Kidney (tissue), 14 donors: ENCODE results near the gene PALLD. TPM values are rescaled to one million over a fixed set of nuclear protein-coding genes. Genes with fewer than 3 reads are reported as not detected.

Experiments
- DNase-seq, 5 donors: peaks; one replicate each; pipeline ENCODE4 v3.0.0-alpha.2; 2013 to 2020
- FAIRE-seq: peaks from 2 replicates; lab custom pipeline; 2012; peaks lifted over from hg19 to GRCh38; lab: Jason Lieb, UNC
- H3K27ac ChIP-seq, 2 donors: one replicate each; pipeline ENCODE4 v1.7.0; 2013; ENCODE audit warnings: low read depth in 2 of 2, low read length in 2 of 2, inconsistent platforms in 1 of 2
- H3K27me3 ChIP-seq: one replicate; pipeline ENCODE4 v1.7.1; 2013; ENCODE audit warnings: low read length, inconsistent platforms; ENCODE audit not compliant: control insufficient read depth, insufficient read depth
- H3K36me3 ChIP-seq, 3 donors: one replicate each; pipeline versions ENCODE4 v1.7.0 to v1.7.1; 2013; ENCODE audit warnings: low read length in 3 of 3, control low read depth in 1 of 3, inconsistent platforms in 1 of 3; ENCODE audit not compliant: insufficient read depth in 3 of 3, control insufficient read depth in 2 of 3
- H3K4me1 ChIP-seq, 3 donors: one replicate each; pipeline versions ENCODE4 v1.7.0 to v1.7.1; 2013; ENCODE audit warnings: low read length in 3 of 3, inconsistent platforms in 1 of 3, low read depth in 1 of 3; ENCODE audit not compliant: control insufficient read depth in 2 of 3, insufficient read depth in 2 of 3
- H3K4me3 ChIP-seq, 3 donors: one replicate each; pipeline versions ENCODE4 v1.7.0 to v1.8.1; 2013; ENCODE audit warnings: low read length in 3 of 3, control low read depth in 1 of 3, inconsistent platforms in 1 of 3
- H3K9ac ChIP-seq, 3 donors: one replicate each; pipeline versions ENCODE4 v1.7.0 to v1.7.1; 2013; ENCODE audit warnings: low read length in 3 of 3, control low read depth in 1 of 3, inconsistent platforms in 1 of 3
- H3K9me3 ChIP-seq, 3 donors: one replicate each; pipeline versions ENCODE4 v1.7.0 to v1.7.1; 2013; ENCODE audit warnings: low read length in 3 of 3, control low read depth in 1 of 3, inconsistent platforms in 1 of 3; ENCODE audit not compliant: control insufficient read depth in 2 of 3, insufficient read depth in 1 of 3
- CTCF ChIP-seq: IDR thresholded peaks from 3 replicates; pipeline ENCODE4 v1.5.1; 2012; ENCODE audit warnings: mild to moderate bottlenecking, moderate library complexity, borderline replicate concordance; ENCODE audit not compliant: insufficient read depth; ENCODE audit errors: extremely low read depth
- intact Hi-C: fragments of 100-400 bp; cut with DNase I; formaldehyde crosslinking; loops from one replicate; pipeline ENCODE4 v1.11.1; 2022
- polyA plus RNA-seq: library from polyadenylated mRNA; stranded (reverse); fragments of 350-450 nt; fragmentation: Illumina TruSeq; extraction: RNeasy Lipid Tissue Mini Kit (QIAGEN cat#74804); gene quantifications from one replicate; pipeline ENCODE4 v1.2.3, GENCODE V29; 2014; ENCODE audit warnings: low read depth, low replicate concordance; ENCODE audit not compliant: insufficient read depth
- total RNA-seq: library from RNA; stranded (reverse); fragmentation: NEBNext Ultra II Directional; extraction: Animal tissue kit (Norgen Biotek cat#: 25700); gene quantifications from one replicate; pipeline ENCODE4 v1.2.1, GENCODE V29; 2021
- donor health status: control.
- donor health status: control.
- donor health status: control.
- donor health status: control.
- donor health status: control.
- donor health status: DM: yes; HTN: yes; CAD: no.
- donor health status: Normal renal cell carcinoma (clear cell type).

The PALLD gene
- total and polyA plus RNA-seq, 2 donors from 2014 or later = 43.4 to 120 TPM

- Histone ChIP-seq H3K9me3 (no peaks in the 10 kb centered on the region), H3K4me3 (peak overlapping the region in 2 of 3 donors; percentile 62 to 74), H3K27ac (peak overlapping the region in 1 of 2 donors; percentile 65), H3K27me3 (no peaks in the 10 kb centered on the region), H3K9ac (peak overlapping the region in 1 of 3 donors; percentile 72), H3K36me3 (no peaks in the 10 kb centered on the region), H3K4me1 (peaks cover 0 to 2% (median 2%) of the 10 kb centered on the region in 3 donors)
- intact Hi-C loops = no loop called here
- DNase-seq (peak in 1 of 5 donors; percentile 16), FAIRE-seq (no peak)
- no peak for TF ChIP-seq CTCF
These were observed 334.1 kb downstream of the PALLD start for GRCh38 chr4:168830777-168831512.

GRCh38 chr4:168831585-168831918, 334.7 kb downstream of the PALLD start:
- no peak for FAIRE-seq
- intact Hi-C loops = no loop called here
- no peaks in the 10 kb centered on the region for H3K36me3 ChIP-seq
- H3K9ac ChIP-seq = peak overlapping the region; percentile 15 to 72 (median 29)
- no peaks in the 10 kb centered on the region for H3K27me3 ChIP-seq
- no peaks in the 10 kb centered on the region for H3K9me3 ChIP-seq
- H3K4me3 ChIP-seq = peak overlapping the region; percentile 55 to 74 (median 62)
- TF ChIP-seq CTCF = no peak
- H3K27ac ChIP-seq = peak overlapping the region; percentile 45 to 65
- DNase-seq = no peak
- peaks cover 0 to 2% (median 2%) of the 10 kb centered on the region in 3 donors for H3K4me1 ChIP-seq

GRCh38 chr4:168831919-168832762, 335.3 kb downstream of the PALLD start:
- Histone ChIP-seq H3K36me3 (no peaks in the 10 kb centered on the region), H3K27me3 (no peaks in the 10 kb centered on the region), H3K4me3 (peak overlapping the region; percentile 70 to 74 (median 73)), H3K27ac (peak overlapping the region; percentile 79 to 93), H3K9me3 (no peaks in the 10 kb centered on the region), H3K9ac (peak overlapping the region; percentile 50 to 86 (median 82)), H3K4me1 (peaks cover 0 to 2% (median 2%) of the 10 kb centered on the region in 3 donors)
- FAIRE-seq (no peak), DNase-seq (peak; percentile 83 to 95 (median 90))
- intact Hi-C loops = no loop called here
- TF ChIP-seq CTCF = no peak
